ENCODE results near the gene LRRC4C.

LRRC4C gene

GRCh38 chr11:40280159-40281051 lies 1179.0 kb downstream of the LRRC4C start:
- ATAC-seq, result no peak

DNA sequence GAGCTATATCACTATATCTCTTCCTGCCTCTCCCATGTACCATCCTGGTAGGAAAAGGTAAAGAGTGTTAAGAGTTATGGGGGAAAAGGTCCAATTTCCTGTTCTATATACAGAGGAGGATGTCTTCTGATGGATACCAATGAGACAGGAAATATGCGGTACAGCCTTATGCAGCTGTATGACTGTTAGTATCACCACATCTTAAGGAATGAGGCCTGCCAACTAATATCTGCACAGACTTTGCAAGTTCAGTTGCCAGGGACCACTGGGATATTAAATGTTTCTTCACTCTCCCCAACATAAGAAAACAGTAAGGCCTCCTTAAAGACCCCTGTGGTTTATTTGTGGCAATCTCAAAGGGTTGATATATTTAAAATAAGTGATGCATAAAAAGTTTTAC lies 1182.5 kb downstream of the LRRC4C start:
- ATAC-seq, result no peak

- no peak for ATAC-seq
Measured at GRCh38 chr11:40274017-40274416, 1185.4 kb downstream of the LRRC4C start.

DNA sequence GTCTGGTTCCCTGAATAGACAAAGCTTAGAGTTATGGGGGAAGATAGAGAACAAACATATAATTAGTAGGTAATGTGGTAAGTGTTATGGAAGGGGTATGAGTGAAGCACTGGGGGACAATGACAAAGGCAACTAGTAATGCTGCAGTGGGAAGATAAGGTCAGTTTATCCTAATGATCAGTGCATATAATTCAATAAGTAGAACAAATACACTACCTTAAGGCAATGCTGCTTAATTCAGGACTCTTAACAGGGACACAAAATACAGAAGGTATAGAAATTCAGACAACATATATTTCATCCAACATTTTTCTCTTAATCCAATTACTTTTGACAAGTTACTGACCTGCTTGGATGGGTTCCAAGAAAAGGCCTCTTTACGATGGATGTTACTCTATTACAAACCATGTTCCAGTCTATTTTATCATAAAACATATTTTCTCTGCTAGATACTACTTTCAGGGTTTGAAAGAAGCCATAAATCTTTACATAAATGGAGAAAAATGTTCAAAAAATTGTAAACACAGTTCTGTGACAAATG lies 1186.2 kb downstream of the LRRC4C start:
- no peak for ATAC-seq

- ATAC-seq, result no peak
Measured at GRCh38 chr11:40271361-40271760, 1188.1 kb downstream of the LRRC4C start.

GRCh38 chr11:40269865-40270264 lies 1189.6 kb downstream of the LRRC4C start:
- no peak for ATAC-seq

DNA sequence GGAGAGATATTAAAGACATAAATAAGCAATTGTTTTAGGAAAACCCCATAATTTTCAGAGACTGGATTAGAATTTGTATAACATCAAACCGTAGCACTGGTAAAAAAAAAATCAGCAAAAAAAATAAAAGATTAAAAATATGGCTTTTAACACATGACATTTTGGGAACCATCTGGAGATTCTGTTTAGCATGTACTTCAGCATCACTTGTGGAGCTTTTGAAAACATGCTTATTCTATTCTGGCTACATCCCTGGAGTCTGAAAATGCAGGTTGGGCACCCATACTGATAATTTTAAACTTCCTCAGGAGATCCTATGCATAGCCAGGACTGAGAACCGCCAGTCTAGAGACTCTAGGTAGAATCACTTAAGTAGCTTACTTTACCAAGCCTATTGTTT lies 1190.9 kb downstream of the LRRC4C start:
- no peak for ATAC-seq

DNA sequence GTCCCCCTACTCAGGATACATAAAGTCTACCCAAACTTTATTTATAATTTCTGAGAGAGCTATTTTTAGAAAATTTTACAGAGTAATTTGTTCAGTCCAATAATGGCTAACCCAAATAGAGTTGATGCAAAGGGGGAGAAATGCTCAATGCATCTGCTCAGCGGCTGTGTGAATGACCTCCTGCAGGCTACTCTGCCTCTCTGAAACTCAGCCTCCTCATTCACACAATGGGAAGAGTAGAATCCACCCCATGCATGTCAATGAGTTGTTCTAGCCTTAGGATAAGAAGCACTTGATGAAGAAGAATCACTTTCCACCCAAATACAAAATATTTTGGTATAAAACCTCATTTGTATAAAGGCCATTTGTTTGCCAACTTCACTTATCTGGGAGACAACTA lies 1204.0 kb downstream of the LRRC4C start:
- no peak for ATAC-seq

GRCh38 chr11:40253166-40253565 lies 1206.3 kb downstream of the LRRC4C start:
- no peak for ATAC-seq

DNA sequence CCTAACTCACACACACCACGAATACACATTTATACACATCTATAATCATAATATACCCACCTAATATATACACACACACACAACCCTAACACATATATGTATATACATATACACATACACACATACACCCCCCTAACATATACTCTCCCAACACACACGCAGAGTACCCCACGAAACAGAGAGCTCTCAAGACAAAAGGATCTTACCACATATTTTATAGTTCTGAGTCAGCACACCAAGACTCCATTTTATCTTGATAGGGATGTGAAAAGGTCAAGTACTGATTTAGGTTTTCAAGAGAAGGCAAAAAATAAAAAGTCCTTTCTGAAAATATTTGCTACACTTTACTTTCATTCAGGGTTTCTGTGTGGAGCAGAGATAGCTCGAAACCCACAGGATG lies 1207.2 kb downstream of the LRRC4C start:
- ATAC-seq, result no peak

- ATAC-seq, result no peak
Measured at GRCh38 chr11:40246983-40247382, 1212.5 kb downstream of the LRRC4C start.

GRCh38 chr11:40241524-40242051 lies 1217.9 kb downstream of the LRRC4C start:
- ATAC-seq, result no peak

- ATAC-seq, result no peak
Measured at GRCh38 chr11:40240284-40240683, 1219.2 kb downstream of the LRRC4C start.

- no peak for ATAC-seq
Measured at GRCh38 chr11:40236526-40236925, 1222.9 kb downstream of the LRRC4C start.

GRCh38 chr11:40235841-40236240 lies 1223.6 kb downstream of the LRRC4C start:
- no peak for ATAC-seq

DNA sequence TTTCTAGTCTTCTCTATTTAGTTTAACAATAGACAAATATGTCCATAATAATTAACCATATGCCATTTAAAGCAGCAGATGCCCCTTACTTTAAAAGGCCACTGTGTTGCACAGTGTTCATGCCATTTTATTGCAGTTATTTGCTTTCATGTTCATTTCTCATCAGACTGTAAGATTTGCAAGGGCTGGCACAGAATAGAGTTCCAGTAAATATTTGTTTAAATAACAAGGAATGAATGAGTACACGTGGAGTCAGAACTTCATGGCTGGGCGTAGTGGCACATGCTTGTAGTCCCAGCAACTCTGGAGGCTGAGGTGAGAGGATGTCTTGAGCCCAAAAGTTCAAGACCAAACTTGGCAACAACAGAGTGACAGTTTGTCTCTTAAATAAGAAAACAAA lies 1228.6 kb downstream of the LRRC4C start:
- no peak for ATAC-seq

DNA sequence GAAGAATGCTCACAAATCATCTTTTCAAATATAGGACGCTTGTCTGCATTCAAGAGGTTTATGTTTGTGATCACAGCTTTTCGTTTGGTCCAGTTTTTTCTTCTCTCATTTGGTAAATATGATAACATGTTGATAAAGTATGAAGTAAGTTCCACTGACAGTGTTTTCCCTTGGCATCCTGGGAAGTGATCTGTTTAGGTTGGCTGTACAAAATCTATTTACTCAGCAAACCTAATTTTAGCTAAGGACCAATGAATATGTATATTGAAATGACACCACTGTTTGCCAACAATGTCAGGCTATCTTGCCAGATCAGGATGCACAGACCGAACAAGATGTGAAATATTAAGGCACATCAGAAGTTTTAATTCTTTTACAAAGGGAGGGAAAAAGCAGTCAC lies 1230.8 kb downstream of the LRRC4C start:
- no peak for ATAC-seq

- ATAC-seq, result no peak
Measured at GRCh38 chr11:40227730-40228129, 1231.7 kb downstream of the LRRC4C start.

DNA sequence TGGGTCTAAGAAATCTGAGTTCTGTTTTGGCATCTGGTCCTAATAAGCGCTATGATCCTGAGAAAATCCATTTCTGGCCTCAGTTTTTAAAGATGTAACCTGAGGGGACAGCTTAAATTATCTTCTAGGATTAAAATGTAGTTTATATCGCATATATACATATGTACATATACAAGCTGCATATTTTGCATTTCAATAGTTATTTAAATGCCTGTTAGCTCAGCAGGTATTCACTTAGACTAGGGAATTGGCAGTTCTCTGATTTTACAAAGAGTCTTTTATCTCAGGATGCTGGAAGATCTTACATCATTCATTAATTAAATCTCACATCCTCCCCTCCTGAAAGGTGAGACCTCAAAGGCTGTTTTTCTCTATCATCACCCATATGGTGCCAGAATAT lies 1232.8 kb downstream of the LRRC4C start:
- no peak for ATAC-seq

GRCh38 chr11:40223596-40224330 lies 1235.7 kb downstream of the LRRC4C start:
- no peak for ATAC-seq

- ATAC-seq, result no peak
Measured at GRCh38 chr11:40219401-40219800, 1240.1 kb downstream of the LRRC4C start.

- no peak for ATAC-seq
Measured at GRCh38 chr11:40215556-40215955, 1243.9 kb downstream of the LRRC4C start.

DNA sequence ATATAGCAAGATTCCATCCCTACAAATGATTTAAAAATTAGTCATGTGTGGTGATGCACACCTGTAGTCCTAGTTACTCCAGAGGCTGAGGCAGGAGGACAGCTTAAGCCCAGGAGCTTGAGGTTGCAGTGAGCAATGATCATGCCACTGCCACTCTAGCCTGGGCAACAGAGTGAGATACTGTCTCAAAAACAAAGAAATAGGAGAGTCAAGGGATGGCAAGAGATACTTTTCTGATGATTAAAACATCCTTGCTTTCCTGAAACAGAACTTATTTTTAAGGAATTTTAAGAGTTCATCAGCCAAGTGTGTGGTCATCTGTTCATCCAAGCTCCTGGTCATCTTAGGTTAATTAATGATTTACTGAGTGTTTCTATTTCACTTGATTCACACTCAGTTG lies 1252.0 kb downstream of the LRRC4C start:
- no peak for ATAC-seq

DNA sequence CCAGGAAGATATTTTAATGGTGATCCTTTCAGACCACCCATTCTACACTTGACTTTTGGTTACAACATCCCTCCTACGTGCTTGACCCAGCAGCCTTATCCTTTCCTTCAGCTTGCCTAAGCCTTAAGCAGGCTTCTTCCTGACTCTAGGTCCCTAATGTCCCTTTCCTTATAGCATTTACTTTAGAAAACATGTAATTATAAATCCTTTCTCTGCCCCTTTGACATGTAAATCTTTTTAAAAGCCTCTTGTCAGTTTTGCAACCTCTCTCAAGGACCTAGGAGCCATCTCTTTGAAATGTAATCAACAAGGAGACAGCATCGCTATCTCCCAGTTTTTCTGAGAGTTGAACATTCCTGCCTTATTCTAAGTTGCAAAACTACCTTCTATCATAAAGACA lies 1255.2 kb downstream of the LRRC4C start:
- ATAC-seq, result no peak

Data from activated CD4-positive, CD25-positive, alpha-beta regulatory T cell treated with anti-CD3 and anti-CD28 coated beads, Interleukin-2, amount 50 U/mL, for 24 hours (primary cell).